ENCODE measurements around the gene MRPL28.
"Not testable (repeated sequence)": the region's sequence is repeated elsewhere in the genome, so short reads cannot be mapped to it uniquely, and the experiment has no call there.

DNA sequence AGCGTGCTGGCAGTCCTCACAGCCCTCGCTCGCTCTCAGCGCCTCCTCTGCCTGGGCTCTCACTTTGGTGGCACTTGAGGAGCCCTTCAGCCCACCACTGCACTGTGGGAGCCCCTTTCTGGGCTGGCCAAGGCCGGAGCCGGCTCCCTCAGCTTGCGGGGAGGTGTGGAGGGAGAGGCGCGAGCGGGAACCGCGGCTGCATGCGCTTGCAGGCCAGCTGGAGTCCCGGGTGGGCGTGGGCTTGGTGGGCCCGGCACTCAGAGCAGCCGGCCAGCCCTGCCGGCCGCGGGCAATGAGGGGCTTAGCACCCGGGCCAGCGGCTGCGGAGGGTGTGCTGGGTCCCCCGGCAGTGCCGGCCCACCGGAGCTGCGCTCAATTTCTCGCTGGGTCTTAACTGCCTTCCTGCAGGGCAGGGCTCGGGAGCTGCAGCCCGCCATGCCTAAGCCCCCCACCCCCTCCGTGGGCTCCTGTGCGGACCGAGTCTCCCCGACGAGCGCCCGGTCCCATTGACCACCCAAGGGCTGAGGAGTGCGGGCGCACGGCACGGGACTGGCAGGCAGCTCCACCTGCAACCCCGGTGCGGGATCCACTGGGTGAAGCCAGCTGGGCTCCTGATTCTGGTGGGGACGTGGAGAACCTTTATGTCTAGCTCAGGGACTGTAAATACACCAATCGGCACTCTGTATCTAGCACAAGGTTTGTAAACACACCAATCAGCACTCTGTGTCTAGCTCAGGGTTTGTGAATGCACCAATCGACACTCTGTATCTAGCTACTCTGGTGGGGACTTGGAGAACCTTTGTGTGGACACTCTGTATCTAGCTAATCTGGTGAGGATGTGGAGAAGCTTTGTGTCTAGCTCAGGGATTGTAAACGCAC lies 29.0 kb downstream of the MRPL28 start:
- TF ChIP-seq, protein P1, sequence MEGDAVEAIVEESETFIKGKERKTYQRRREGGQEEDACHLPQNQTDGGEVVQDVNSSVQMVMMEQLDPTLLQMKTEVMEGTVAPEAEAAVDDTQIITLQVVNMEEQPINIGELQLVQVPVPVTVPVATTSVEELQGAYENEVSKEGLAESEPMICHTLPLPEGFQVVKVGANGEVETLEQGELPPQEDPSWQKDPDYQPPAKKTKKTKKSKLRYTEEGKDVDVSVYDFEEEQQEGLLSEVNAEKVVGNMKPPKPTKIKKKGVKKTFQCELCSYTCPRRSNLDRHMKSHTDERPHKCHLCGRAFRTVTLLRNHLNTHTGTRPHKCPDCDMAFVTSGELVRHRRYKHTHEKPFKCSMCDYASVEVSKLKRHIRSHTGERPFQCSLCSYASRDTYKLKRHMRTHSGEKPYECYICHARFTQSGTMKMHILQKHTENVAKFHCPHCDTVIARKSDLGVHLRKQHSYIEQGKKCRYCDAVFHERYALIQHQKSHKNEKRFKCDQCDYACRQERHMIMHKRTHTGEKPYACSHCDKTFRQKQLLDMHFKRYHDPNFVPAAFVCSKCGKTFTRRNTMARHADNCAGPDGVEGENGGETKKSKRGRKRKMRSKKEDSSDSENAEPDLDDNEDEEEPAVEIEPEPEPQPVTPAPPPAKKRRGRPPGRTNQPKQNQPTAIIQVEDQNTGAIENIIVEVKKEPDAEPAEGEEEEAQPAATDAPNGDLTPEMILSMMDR (IDR thresholded peaks at IDR 0.05 in 8 of 11, conservative IDR thresholded peaks at IDR 0.05 in 3 of 11) = not testable (repeated sequence)
- TF ChIP-seq POLR2AphosphoS5 (IDR thresholded peaks at IDR 0.05) = peak in 1 of 3 donors; percentile 19
- not testable (repeated sequence) for TF ChIP-seq POLR2A (IDR thresholded peaks at IDR 0.05)

Data from spleen (tissue), 7 donors.